ENCODE results near the gene CFAP126.
"Not testable (repeated sequence)": the region's sequence is repeated elsewhere in the genome, so short reads cannot be mapped to it uniquely, and the experiment has no call there.

The CFAP126 gene

GRCh38 chr1:161367684-161368400 is at the start of gene CFAP126:
CFAP126 (minus strand) TSS chr1:161367876; CDS start chr1:161367868, 8 bp downstream.
- peak; percentile 24 to 29 for DNase-seq

- not testable (repeated sequence) for DNase-seq
Measured at GRCh38 chr1:161413050-161413449, 45.4 kb upstream of the CFAP126 start.

- DNase-seq, result not testable (repeated sequence)
Measured at GRCh38 chr1:161410636-161410970, 42.9 kb upstream of the CFAP126 start.

- DNase-seq, result peak in 1 of 2 donors; percentile 28
Measured at GRCh38 chr1:161409848-161410635, 42.4 kb upstream of the CFAP126 start.

GRCh38 chr1:161408429-161409052 is 40.9 kb upstream of the CFAP126 start:
- no peak for DNase-seq

- no peak for DNase-seq
Measured at GRCh38 chr1:161407451-161407985, 39.8 kb upstream of the CFAP126 start.

GRCh38 chr1:161406551-161406950 is 38.9 kb upstream of the CFAP126 start:
- not testable (repeated sequence) for DNase-seq

GRCh38 chr1:161404051-161404597 is 36.4 kb upstream of the CFAP126 start:
- no peak for DNase-seq

- DNase-seq, result no peak
Measured at GRCh38 chr1:161402446-161402845, 34.8 kb upstream of the CFAP126 start.

GRCh38 chr1:161399257-161399998 is 31.8 kb upstream of the CFAP126 start:
- peak; percentile 93 to 94 for DNase-seq

GRCh38 chr1:161398900-161399256 is 31.2 kb upstream of the CFAP126 start:
- DNase-seq, result no peak

- not testable (repeated sequence) for DNase-seq
Measured at GRCh38 chr1:161397038-161397437, 29.4 kb upstream of the CFAP126 start.

GRCh38 chr1:161393151-161393550 is 25.5 kb upstream of the CFAP126 start:
- DNase-seq, result no peak

GRCh38 chr1:161391611-161392010 is 23.9 kb upstream of the CFAP126 start:
- no peak for DNase-seq

- not testable (repeated sequence) for DNase-seq
Measured at GRCh38 chr1:161391136-161391535, 23.5 kb upstream of the CFAP126 start.

- no peak for DNase-seq
Measured at GRCh38 chr1:161390559-161390858, 22.8 kb upstream of the CFAP126 start.

- peak; percentile 92 to 94 for DNase-seq
Measured at GRCh38 chr1:161389691-161390558, 22.2 kb upstream of the CFAP126 start.

- DNase-seq, result not testable (repeated sequence)
Measured at GRCh38 chr1:161389158-161389557, 21.5 kb upstream of the CFAP126 start.

- no peak for DNase-seq
Measured at GRCh38 chr1:161388639-161389038, 21.0 kb upstream of the CFAP126 start.

- no peak for DNase-seq
Measured at GRCh38 chr1:161382214-161383019, 14.7 kb upstream of the CFAP126 start.

- DNase-seq, result no peak
Measured at GRCh38 chr1:161381707-161382106, 14.0 kb upstream of the CFAP126 start.
